ENCODE measurements around the gene ST14.

DNA sequence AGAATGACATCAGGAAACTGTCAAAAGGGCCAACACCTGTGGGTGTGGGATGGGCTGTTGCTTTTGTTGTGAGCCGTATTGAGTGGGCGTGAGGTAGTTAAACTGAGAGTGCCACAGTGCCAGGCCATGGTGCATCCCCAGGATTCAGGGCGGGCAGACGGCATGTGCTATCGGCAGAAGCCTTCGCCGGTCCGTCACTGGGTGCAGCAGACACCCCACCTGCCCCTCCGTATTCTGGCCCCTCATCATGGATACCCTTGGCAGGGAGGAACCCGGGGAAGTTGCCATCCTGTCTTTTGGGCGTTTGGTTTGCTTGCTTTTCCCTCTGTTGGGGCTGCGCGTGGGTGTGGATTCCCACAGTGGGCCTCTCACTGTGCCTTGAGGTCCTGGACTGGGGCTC, 27.5 kb downstream of the ST14 start:
- TF ChIP-seq CTCF (conservative IDR thresholded peaks at IDR 0.05), result no peak
- no peak for TF ChIP-seq ZFX (IDR thresholded peaks at IDR 0.05)
